Stimulated activated CD8-positive, alpha-beta memory T cell treated with anti-CD3 and anti-CD28 coated beads, Interleukin-7, amount 100 ng/mL, for 48 hours (primary cell): ENCODE measurements around the gene THRAP3.
"Not testable (repeated sequence)": the region's sequence is repeated elsewhere in the genome, so short reads cannot be mapped to it uniquely, and the experiment has no call there.

Experiments used
- DNase-seq, 2 donors: peaks; one replicate each; pipeline ENCODE4 v3.0.0-alpha.2; 2020; ENCODE audit warnings: low read depth in 1 of 2; ENCODE audit errors: extremely low read depth in 1 of 2

Gene THRAP3

DNA sequence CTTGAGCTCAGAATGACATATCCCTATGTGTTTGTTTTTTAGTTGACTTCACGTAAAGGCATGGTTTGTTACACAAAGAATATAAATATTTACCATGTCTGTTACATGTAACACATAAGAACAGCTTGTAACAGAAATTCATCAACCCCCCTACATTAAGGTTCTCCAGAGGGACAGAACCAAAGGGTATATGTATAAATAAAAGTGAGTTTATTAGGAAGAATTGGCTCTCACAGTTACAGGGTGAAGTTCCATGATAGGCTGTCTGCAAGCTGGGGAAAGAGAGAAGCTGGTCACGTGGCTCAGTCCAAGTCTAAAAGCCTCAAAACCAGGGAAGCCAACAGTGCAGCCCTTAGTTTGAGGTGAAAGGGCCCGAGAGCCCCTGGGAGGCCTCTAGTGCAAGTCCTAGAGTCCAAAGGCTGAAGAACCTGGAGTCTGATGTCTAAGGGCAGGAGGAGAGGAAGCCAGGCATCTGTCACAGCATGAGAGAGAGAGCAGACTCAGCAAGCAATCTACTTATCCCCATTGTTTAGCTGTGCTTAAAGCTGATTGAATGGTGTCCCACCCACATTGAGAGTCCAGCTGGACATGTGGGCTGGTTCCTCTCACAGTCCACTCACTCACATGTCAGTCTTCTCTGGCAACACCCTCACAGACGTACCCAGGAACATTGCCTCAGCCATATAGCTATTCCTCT is 15.8 kb downstream of the THRAP3 start:
- DNase-seq, result no peak

DNA sequence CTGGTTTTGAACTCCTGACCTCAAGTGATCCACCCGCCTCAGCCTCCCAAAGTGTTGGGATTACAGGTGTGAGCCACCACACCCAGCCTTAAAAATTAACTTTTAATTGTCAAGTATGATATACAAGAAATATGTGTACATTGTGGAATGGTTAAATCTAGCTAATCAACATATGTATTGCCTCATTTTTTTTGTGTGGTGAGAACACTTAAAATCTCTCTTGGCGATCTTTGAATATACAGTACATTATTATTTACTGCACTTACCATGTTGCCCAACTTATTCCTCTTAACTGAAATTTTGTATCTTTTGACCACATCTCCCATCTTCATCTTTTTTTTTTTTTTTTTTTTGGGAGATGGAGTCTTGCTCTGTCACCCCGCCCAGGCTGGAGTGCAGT is 23.3 kb downstream of the THRAP3 start:
- no peak for DNase-seq

DNA sequence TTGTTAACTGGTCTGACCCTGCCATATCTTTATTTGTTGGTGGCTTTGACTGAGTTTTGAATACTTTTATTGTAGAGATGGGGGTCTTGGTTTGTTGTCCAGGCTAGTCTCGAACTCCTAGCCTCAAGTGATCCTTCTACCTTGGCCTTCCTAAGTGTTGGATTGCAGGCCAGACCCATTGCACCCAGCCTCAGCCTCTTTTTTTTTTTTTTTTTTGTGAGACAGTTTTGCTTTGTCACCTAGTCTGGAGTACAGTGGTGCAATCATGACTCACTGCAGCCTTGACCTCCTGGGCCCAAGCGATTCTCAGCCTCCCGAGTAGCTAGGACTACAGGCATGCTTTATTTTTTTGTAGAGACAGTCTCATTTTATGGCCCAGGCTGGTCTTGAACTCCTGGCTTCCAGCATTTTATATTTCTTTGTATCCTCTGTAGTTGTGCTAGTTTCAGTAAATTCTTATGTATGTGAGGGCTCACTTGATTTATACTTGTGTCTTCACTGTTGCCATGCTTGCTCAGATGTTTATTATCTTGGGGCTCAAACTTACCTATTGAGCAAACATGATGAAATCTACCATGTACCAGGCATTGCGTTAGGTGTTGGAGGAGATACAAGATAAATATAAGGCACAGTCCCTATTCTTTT is 24.1 kb downstream of the THRAP3 start:
- DNase-seq, result no peak

DNA sequence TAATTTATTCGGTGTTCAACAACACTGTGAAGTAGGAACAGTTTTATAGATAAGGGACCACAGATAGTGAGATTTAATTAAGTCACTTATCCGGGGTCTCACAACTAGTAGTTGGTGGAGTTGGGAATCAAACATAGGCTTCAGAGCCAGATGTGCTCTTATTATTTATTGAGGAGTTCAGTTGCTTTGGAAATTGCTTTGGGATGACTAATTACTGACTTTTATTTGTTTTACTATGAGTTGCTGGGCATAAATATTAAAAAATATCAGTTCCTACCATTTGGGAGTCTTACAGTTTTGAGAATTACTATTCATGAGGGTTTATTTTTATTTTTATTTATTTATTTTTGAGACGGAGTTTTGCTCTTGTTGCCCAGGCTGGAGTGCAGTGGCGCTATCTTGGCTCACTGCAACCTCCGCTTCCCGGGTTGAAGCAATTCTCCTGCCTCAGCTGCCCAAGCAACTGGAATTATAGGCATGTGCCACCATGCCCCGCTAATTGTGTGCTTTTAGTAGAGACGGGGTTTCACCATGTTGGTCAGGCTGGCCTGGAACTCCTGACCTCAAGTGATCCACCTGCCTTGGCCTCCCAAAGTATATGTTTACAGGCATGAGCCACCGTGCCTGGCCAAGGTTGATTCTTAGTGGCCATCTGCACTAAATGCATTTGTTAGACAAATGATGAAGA is 27.7 kb downstream of the THRAP3 start:
- no peak for DNase-seq

DNA sequence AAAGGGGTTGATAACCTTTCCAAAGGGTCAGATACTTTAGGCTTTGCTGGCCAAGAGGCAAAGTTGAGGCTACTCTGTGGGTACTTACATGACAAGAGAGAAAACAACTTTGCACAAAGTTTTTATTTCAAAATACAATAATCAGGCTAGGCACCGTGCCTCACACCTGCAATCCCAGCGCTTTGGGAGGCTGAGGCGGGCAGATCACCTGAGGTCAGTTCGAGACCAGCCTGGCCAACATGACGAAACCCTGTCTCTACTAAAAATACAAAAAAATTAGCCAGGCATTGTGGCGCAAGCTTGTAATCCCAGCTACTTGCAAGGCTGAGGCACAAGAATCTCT is 28.2 kb downstream of the THRAP3 start:
- DNase-seq, result not testable (repeated sequence)

DNA sequence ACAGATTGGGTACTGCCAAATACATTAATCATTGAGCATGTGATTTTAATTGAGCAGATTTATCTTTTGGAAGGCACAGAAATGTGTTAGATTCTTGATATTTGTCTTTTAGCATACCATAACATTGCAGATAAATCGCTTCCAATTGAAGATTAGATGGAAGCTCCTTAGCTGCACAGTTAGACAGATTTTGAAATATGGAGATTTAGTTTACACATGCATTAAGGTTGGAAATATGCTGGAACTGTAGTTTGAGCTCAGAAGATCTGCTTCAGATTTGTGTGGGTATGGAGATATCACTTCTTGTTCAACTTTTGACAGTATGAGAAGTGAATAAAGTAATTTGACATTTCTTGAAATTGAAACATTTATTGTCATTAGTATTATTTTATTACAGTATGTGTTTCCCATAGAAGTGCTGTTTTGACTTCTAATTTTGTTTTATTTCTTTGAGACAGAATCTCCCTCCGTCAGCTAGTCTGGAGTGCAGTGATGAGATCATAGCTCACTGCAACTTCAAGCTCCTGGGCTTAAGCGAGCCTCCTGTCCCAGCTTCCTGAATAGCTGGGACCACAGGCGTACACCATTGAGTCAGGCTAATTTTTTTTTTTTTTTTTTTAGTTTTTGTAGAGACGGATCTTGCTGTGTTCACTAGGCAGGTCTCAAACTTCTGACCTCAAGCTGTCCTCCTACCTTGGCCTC is 29.1 kb downstream of the THRAP3 start:
- DNase-seq, result no peak

DNA sequence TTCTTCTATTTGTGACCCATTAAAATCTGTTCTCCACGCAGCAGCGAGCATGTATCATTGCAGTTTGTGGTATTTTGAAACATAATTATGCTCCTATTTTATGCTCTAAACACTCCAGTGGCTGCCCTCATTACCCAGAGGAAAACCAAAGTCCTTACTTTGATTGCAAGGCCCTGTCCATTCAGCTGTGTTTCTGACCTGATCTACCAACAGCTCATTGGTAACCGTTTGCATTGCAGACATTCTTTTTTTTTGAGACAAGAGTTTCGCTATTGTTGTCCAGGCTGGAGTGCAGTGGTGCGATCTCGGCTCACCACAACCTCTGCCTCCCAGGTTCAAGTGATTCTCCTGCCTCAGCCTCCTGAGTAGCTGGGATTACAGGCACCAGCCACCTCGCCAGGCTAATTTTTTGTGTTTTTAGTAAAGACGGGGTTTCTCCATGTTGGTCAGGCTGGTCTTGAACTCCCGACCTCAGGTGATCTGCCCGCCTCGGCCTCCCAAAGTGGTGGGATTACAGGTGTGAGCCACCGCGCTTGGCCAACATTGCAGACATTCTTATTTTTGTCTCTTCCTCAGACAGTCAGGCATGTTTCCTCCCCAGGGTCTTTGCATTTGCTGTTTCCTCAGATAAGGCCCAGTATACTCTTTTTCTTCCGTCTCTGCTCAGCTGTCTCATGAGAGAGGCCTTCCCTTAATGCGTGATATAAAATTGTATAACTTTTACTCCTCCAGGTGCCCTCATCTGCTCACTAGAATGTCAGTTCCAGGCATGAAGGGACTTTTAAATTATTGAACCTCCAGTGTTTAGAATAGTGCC is 32.5 kb downstream of the THRAP3 start:
- no peak for DNase-seq

DNA sequence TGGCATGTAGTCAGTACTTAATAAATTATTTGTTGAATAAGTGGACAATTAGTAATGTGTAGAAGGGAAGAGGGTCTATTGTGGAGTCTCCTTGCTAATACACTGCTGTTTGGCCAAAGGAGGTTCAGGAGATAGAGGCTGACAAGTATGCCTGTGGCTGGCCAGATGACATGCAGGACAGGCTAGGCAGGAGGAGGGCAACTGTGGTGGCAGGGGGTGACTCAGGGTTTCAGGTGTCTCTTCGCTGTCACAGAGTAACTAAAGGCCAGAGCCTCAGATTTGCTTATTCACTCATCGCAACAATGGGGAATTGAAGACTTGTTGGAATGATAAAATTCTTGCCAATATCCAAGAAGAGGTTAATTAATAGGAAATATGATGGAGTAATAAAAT is 33.1 kb downstream of the THRAP3 start:
- peak; percentile 15 to 20 for DNase-seq

DNA sequence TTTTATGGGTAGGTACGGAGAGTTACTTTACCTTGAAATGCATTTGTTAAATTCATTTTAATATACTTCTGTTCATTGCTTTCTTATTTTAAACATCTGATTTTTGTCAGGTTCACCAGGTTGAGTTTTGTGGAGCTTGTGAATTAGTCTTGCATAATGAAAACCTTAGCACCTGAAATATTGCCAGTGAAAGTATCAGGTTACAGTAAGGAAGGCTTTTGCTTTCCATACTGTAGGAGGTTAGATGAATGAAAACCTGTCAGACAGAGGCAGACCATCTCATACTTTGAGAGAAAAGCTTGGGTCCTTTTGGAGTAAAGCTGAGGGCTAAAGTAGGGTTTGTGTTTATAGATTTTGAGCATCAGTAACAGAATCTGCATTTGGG is 34.7 kb downstream of the THRAP3 start:
- no peak for DNase-seq

DNA sequence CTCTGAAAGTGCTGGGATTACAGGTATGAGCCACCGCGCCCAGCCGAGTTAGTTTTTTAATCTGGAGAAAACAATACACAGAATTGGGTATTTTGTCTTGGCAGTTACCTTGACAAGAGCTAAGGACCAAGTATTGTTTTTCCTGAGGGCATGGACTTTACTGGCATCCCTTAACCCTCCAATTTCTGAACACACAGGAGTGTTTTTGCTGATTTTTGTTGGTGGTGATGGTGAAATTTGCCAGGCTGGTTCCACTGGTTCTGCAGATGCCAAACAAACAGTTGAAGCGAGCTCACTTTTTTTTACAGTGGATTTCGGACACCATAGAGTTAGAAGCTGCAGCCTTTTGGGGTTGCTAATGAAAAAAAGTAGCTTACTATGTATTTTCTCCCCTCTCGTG is 44.7 kb downstream of the THRAP3 start:
- no peak for DNase-seq

DNA sequence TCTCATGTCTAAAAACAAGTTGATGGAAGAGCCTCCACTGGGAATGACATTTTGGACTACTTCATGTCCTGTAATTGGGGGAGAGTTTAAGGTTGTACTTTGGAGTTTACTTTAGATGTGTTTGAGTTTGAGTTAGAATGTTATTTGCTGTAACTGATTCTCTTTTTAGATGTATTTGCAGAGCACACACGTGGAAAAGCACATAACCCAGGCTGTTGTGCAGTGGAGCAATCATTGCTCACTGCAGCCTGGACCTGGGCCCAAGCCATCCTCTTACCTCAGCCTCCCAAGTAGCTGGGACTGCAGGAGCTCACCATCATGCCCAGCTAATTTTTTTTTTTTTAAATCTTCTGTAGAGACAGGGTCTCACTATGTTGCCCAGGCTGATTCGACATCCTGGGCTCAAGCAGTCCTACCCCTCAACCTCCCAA is 45.2 kb downstream of the THRAP3 start:
- no peak for DNase-seq

DNA sequence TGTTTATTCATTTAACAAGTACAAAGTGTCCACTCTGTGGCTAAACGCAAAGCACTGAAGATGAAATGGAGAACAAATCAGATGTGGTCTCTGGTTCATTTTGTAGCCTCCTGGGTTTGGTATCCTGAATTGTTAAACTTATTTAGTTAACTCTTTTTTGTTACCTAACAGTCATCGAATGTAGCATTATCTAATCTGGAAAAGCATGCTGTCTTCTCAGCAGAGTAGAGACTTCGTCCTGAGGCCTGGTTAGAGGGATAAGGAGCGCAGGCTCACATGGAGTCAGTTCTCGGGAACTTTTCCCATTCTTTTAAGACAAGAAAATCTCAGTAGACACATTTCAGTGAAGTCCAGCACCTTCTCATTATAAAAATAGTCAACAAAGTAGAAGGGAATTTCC is 48.8 kb downstream of the THRAP3 start:
- no peak for DNase-seq

DNA sequence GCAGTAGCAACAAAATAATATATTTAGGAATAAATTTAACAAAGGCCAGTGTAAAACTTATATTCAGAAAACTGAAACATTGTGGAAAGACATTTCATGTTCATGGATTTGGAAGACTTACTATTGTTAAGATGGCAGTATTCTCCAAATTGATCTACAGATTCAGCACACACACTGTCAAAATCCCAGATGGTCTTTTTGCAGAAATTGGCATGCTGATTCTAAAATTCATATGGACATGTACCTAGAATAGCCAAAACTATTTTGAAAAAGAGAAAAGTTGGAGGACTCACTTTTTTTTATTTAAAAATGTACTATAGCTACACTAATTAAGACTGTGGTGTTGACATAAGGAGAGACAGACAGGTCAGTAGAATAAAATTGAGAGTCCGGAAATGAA is 50.0 kb downstream of the THRAP3 start:
- DNase-seq, result no peak

DNA sequence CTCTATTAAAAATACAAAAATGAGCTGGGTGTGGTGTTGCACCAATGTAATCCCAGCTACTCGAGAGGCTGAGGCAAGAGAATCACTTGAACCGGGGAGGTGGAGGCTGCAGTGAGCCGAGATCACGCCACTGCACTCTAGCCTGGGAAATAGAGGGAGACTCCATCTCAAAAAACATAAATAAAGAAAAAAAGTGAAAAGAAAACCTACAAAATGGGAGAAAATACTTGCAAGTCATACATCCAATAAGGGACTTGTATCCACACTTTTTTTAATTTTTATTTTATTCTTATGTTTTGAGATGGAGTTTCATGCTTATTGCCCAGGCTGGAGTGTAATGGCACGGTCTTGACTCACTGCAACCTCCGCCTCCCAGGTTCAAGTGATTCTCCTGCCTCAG is 52.4 kb downstream of the THRAP3 start:
- no peak for DNase-seq

DNA sequence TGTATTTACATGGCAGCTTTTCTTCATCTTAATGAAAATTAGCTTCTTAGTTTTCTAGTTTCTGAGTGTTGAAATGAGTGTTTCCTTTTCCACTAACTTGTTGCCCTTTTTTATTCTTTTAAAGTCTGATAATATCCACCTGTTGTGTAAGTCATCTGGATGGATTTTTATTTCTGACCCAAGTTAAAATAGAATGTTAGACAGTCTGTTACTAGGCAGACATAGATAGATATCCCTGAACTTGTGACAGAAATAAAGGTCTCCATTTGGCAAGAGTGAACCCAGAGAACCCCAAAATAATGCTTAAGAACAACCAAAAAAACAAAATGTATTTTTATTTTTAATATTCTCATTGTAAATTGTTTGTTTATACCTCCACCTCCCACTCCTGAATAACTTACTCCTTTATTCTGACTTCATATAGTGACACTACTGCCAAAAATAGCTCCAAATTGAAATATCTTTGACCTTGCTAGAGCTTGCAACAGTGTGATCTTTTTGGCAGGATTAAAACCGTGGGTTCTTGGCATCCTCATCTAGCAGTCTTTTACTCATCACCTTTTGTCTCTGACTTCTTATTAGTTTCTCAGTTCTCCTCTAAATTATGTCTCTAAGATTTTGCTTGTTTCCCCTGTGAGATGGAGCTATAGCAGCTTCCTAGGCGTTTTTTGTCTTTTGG is 55.0 kb downstream of the THRAP3 start:
- DNase-seq, result no peak

DNA sequence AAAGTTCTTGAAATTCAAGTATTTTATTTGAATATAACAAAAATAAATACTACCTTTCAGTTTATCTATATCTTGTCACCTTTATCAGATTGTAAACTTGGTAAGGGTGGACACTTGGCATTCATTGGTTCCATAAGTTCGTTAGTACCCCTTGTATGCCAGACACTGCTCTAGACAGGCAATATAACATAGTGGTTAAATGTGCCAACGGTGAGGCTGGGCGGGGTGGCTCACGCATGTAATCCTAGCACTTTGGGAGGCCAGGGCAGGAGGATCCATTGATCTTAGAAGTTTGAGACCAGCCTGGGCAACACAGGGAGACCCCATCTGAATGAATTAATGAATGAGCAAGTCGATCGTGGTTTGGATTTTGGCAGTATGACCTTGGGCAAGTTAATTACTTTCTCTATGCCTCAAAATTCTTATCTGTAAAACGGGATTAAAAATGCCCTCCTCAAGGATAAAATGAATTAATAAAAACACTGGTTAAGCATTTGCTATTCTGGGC is 55.6 kb downstream of the THRAP3 start:
- DNase-seq, result no peak

DNA sequence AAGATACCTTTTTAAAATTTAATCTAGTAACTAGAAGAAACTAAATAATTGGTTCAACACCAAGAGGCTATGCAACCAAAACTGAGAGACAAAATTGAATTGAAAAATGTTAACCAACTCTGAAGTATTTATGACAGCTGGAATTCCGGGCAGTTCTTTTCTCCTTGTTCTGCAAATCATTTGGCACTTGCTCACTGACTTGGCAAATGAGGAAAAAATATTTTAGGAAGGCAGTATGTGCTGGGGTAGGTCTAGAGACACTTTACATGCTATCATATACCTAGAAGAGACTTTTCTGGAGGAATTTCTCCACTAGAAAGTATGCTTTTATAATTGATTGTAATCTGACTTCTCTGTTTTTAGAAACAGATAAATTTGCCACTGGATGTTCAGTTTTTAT is 59.8 kb downstream of the THRAP3 start:
- no peak for DNase-seq

DNA sequence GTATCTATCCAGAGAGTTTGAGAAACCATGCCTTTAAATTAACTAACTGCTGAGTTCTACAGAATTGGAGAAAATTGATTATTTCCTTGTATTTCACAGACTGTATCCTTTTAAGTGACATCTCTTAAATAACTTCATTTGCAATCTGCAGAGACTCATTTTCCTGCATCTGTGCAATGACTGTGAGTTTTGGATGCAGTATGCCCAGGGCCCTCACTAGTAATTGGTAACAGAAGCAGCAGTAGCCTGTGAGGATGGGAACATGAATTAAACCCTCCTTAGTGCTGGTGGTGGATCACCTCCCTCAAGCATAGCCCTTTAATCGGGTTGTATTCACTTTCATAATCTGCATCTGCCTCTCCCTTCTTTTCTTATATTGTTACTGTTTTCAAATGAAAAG is 60.3 kb downstream of the THRAP3 start:
- no peak for DNase-seq

DNA sequence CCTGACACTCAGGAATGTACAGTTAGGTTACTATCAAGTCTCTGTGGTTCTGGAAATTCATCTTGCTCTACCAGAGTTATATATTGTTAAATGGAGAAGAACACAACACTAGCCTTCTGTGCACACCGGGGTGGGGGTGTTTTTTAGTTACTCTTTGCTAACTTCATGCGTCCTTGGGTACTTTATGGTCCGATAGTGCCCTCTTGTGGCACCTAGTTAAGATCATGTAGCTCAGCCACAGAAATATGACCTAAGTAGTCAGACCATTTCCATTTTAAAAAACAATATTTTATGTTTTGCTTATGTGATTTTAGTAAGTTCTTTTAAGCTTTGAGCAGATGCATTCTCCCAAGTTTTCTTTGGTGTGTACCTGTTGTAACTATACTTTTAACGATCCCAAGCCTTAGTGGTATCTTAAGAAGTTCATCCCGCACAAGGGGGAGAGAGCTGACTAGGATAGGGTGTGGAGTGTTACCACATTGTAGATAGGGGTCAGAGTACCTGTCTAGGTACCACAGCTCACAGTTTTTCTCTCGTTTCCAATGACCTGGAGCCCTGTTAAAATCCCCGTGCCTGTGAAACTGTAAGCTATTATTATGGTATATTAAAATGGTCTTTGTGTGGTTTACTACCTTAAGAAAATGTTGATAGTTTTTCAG is 61.3 kb downstream of the THRAP3 start:
- DNase-seq, result peak in 1 of 2 donors; percentile 32

DNA sequence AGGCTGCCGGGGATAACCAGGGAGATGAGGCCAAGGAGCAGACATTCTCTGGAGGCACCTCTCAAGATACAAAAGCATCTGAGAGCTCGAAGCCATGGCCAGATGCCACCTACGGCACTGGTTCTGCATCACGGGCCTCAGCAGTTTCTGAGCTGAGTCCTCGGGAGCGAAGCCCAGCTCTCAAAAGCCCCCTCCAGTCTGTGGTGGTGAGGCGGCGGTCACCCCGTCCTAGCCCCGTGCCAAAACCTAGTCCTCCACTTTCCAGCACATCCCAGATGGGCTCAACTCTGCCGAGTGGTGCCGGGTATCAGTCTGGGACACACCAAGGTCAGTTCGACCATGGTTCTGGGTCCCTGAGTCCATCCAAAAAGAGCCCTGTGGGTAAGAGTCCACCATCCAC is 62.6 kb downstream of the THRAP3 start:
- no peak for DNase-seq
